Tibial nerve (tissue), 4 donors: ENCODE measurements around the gene KIF13A.

Experiments
- CTCF ChIP-seq, 5 experiments: fragments of 200-600 bp in 3 of 5; fragments of 450-650 bp in 2 of 5; sonication (generic) in 3 of 5; IDR thresholded peaks; one replicate each; pipeline ENCODE4 v1.5.1; 2016 to 2019; ENCODE audit warnings: antibody characterized with exemption in 5 of 5, mild to moderate bottlenecking in 3 of 5, moderate library complexity in 2 of 5
- EP300 ChIP-seq, 2 donors: sonication (generic); formaldehyde crosslinking; IDR thresholded peaks; one replicate each; pipeline ENCODE4 v1.6.1; 2017; ENCODE audit warnings: antibody characterized with exemption in 2 of 2, mild to moderate bottlenecking in 1 of 2

DNA sequence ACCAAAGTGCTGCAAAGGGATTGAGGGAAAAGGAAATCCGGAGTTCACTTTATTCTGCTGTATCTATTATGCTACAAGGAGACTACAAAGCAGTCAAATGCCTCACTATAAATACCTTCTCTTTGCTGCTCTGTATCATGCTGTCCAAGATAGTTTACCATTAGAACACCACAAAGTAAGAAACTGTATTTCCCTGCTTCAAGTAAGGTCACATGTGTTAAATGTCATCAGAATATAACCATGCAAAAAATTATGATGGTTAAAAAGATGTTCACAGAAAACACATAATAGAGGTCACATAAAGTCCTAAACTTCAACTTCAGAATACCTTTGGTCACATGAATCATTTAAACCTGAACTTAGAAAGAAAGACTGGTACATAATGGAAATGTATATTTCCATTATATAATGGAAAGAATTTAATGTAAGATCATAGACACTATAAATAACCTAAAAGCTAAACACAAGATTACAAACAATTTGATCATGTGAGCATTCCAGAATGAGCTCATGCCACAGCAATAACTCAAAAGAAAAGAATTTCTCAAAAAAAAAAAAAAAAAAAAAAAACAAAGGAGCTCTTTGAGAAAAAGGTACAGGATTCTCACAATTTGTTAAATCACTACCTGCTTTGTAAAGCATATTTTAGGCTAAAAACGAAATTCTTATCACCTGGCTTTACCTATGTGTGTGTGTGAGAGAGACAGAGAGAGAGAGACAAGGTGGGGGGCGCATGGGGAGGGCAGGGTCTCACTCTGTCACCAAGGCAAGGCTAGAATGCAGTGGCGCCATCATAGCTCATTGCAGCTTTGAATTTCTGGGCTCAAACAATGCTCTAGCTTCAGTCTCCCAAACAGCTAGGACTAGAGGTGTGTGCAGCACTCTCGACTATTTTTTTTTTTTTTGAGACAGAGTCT, 58.7 kb downstream of the KIF13A start:
- no peak for TF ChIP-seq CTCF (IDR thresholded peaks at IDR 0.05)
- no peak for TF ChIP-seq EP300 (IDR thresholded peaks at IDR 0.05)
